Activated naive CD4-positive, alpha-beta T cell treated with anti-CD3 and anti-CD28 coated beads, Interleukin-2, amount 50 U/mL, for 24 hours (primary cell): Measurements from ENCODE around the gene CHN1.

Source experiments
- H3K27ac Mint-ChIP-seq: one replicate; pipeline ENCODE4 v1.8.0; 2021; ENCODE audit warnings: mild to moderate bottlenecking, mixed read lengths
- H3K27me3 Mint-ChIP-seq: one replicate; pipeline ENCODE4 v1.8.0; 2021; ENCODE audit warnings: mixed read lengths
- H3K36me3 Mint-ChIP-seq: one replicate; pipeline ENCODE4 v1.8.0; 2021; ENCODE audit warnings: mixed read lengths
- H3K4me1 Mint-ChIP-seq: one replicate; pipeline ENCODE4 v1.8.0; 2021; ENCODE audit warnings: mixed read lengths
- H3K4me3 Mint-ChIP-seq: one replicate; pipeline ENCODE4 v1.8.0; 2021; ENCODE audit warnings: mild to moderate bottlenecking, mixed read lengths
- H3K9me3 Mint-ChIP-seq: one replicate; pipeline ENCODE4 v1.8.0; 2021; ENCODE audit warnings: mixed read lengths

The CHN1 gene

DNA sequence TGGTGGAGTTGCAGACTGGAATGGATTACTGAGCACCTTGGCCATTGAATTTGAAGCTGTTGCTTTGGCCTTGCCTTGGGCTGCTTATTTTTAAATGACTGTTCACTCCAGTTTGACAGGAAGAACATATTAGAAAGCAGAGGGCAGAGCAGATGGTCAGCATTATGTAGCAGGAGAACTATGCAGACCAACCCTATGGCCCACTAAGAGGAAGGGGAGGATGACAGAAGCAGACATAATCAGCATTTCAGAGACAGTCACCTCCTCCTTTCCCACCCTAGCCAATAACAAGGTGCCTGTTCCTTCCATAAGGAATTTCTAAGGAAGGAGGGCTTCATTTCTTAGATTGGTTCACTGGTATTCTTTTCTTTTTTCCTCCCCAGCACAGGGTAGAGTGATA, 243.3 kb downstream of the CHN1 start:
- no peak overlapping the region for H3K27ac Mint-ChIP-seq
- H3K4me1 Mint-ChIP-seq = peaks cover 4% of the 10 kb centered on the region
- no peaks in the 10 kb centered on the region for H3K27me3 Mint-ChIP-seq
- no peaks in the 10 kb centered on the region for H3K36me3 Mint-ChIP-seq
- H3K9me3 Mint-ChIP-seq = no peaks in the 10 kb centered on the region
- H3K4me3 Mint-ChIP-seq = no peak overlapping the region

- H3K9me3 Mint-ChIP-seq = no peaks in the 10 kb centered on the region
These were observed 244.2 kb downstream of the CHN1 start for GRCh38 chr2:174760845-174761473.

GRCh38 chr2:174759381-174760065, 245.7 kb downstream of the CHN1 start:
- Mint-ChIP-seq H3K27ac (no peak overlapping the region), H3K9me3 (no peaks in the 10 kb centered on the region), H3K36me3 (no peaks in the 10 kb centered on the region), H3K4me1 (peaks cover 4% of the 10 kb centered on the region), H3K4me3 (no peak overlapping the region), H3K27me3 (no peaks in the 10 kb centered on the region)

More at GRCh38 chr2:174760845-174761473, 244.2 kb downstream of the CHN1 start:
- H3K27ac Mint-ChIP-seq = no peak overlapping the region
- H3K4me3 Mint-ChIP-seq = no peak overlapping the region
- peaks cover 4% of the 10 kb centered on the region for H3K4me1 Mint-ChIP-seq
- H3K27me3 Mint-ChIP-seq = no peaks in the 10 kb centered on the region
- no peaks in the 10 kb centered on the region for H3K36me3 Mint-ChIP-seq

DNA sequence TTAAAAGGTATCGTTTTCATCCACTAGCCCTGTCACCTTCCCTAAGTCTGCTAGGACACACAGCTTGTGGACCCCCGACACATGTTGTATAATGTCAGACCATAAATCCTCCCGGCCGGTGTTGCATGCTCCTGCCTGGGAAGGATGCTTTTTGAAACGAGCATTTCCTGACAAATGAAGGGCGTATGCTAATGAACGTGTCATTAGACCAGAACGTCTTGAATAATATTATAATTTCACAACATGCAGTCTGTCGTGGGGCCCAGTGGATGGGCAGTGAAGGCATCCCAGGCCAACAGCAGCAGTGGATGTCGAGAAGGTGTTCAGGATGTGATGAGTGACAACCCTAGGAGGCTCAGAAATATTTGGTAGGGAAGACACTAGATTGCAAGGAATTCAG, 248.4 kb downstream of the CHN1 start:
- H3K36me3 Mint-ChIP-seq = no peaks in the 10 kb centered on the region
- H3K4me3 Mint-ChIP-seq = no peak overlapping the region
- no peaks in the 10 kb centered on the region for H3K9me3 Mint-ChIP-seq
- no peaks in the 10 kb centered on the region for H3K4me1 Mint-ChIP-seq
- H3K27ac Mint-ChIP-seq = no peak overlapping the region
- H3K27me3 Mint-ChIP-seq = no peaks in the 10 kb centered on the region

DNA sequence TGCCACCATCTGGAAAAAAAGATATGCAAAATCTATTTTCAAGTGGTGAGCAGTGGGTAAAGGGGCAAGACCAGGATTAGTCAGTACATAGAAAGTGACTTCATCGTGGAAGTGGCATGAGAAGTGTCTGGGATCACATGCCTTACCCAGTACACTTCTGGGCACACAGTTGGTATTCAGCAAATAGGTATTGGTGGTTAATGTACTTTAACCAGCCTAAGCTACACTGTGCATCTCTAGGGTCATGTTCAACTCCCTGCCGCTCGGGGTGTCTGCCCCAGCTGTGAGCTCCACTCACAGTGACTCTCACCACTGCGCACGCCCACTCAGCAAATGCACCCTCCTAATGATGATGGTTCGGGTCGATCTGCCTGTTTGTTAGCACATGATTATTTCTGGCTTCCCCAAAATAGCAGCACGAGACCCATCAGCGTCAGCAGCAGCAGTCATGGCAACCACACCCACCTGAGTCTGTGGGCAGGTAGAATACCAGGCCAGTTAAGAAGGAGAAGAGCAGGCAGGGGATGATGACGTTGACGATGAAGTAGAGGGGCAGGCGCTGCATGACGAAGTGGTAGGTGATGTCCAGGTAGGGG, 252.0 kb downstream of the CHN1 start:
- H3K9me3 Mint-ChIP-seq = no peaks in the 10 kb centered on the region
- H3K36me3 Mint-ChIP-seq = no peaks in the 10 kb centered on the region
- H3K4me3 Mint-ChIP-seq = no peak overlapping the region
- H3K27me3 Mint-ChIP-seq = no peaks in the 10 kb centered on the region
- no peak overlapping the region for H3K27ac Mint-ChIP-seq
- H3K4me1 Mint-ChIP-seq = peaks cover 21% of the 10 kb centered on the region

GRCh38 chr2:174752403-174753037, 252.7 kb downstream of the CHN1 start:
- no peaks in the 10 kb centered on the region for H3K9me3 Mint-ChIP-seq
- no peak overlapping the region for H3K4me3 Mint-ChIP-seq
- no peaks in the 10 kb centered on the region for H3K27me3 Mint-ChIP-seq
- H3K4me1 Mint-ChIP-seq = peaks cover 21% of the 10 kb centered on the region
- no peak overlapping the region for H3K27ac Mint-ChIP-seq
- no peaks in the 10 kb centered on the region for H3K36me3 Mint-ChIP-seq

DNA sequence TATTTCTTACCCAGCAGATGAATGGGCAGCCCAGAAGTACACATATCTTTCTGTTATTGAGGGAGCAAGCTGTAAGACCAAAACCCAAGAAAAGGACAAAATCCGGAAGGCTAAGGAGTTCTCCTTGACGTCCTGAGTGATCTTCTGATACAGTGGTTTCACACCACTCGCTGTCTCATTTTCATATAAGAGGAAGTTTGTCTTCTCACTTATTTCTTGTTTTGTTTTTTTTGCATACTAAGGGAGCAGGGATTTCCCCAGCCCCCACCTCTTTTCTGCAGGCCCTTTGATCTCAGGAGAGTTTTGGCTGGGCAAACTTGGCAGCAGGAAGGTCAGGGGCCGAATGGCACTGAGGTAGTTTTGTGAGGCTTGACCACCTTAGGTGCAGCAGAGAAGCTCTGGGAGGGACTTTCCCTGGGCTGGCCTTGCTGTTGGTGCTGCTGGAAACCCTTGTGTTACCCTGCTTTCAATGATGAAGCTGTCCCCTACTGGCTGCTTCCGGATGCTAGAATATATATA, 254.2 kb downstream of the CHN1 start:
- H3K4me3 Mint-ChIP-seq = no peak overlapping the region
- no peaks in the 10 kb centered on the region for H3K36me3 Mint-ChIP-seq
- H3K27ac Mint-ChIP-seq = no peak overlapping the region
- no peaks in the 10 kb centered on the region for H3K27me3 Mint-ChIP-seq
- no peaks in the 10 kb centered on the region for H3K9me3 Mint-ChIP-seq
- peaks cover 21% of the 10 kb centered on the region for H3K4me1 Mint-ChIP-seq

- no peak overlapping the region for H3K27ac Mint-ChIP-seq
- no peaks in the 10 kb centered on the region for H3K36me3 Mint-ChIP-seq
- no peaks in the 10 kb centered on the region for H3K27me3 Mint-ChIP-seq
- peaks cover 21% of the 10 kb centered on the region for H3K4me1 Mint-ChIP-seq
- no peaks in the 10 kb centered on the region for H3K9me3 Mint-ChIP-seq
- no peak overlapping the region for H3K4me3 Mint-ChIP-seq
These were observed 255.4 kb downstream of the CHN1 start for GRCh38 chr2:174749793-174750192.

GRCh38 chr2:174748948-174749347, 256.2 kb downstream of the CHN1 start:
- Mint-ChIP-seq H3K9me3 (no peaks in the 10 kb centered on the region), H3K36me3 (no peaks in the 10 kb centered on the region), H3K4me3 (no peak overlapping the region), H3K27me3 (no peaks in the 10 kb centered on the region), H3K4me1 (peaks cover 21% of the 10 kb centered on the region), H3K27ac (no peak overlapping the region)
